ENCODE results near the gene UBE2V1.

UBE2V1 gene

DNA sequence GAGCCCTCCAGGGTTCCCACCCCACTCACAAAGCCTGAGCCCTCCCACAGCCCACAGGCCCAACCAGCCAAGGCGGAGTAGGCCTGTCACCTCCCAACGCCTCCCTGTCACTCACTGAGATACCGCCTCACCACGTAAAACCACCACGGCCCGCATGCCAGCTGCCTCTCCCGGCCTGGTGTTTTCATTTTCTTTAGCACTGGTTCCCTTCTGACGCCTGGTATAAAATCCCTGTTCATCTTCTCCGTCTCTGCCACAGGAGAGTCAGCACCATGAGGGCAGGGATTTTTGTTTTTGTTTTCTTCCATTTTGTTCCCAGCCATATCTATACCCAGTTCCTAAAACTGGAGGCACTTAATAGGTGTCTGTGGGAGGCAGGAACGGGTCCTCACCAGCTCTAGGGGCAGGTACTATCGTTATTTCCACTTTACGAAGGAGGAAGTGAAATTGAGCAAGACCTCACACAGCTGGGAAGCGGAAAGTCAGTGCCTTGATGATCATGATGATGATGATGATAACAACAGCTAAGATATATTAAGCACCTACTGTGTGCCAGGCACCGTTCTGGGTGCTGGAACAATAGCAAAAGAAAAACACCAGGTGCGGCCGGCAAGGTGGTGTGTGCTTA, 71.6 kb downstream of the UBE2V1 start:
- DNase-seq = no peak

GRCh38 chr20:50040432-50041245, 72.3 kb downstream of the UBE2V1 start:
- DNase-seq = no peak

DNA sequence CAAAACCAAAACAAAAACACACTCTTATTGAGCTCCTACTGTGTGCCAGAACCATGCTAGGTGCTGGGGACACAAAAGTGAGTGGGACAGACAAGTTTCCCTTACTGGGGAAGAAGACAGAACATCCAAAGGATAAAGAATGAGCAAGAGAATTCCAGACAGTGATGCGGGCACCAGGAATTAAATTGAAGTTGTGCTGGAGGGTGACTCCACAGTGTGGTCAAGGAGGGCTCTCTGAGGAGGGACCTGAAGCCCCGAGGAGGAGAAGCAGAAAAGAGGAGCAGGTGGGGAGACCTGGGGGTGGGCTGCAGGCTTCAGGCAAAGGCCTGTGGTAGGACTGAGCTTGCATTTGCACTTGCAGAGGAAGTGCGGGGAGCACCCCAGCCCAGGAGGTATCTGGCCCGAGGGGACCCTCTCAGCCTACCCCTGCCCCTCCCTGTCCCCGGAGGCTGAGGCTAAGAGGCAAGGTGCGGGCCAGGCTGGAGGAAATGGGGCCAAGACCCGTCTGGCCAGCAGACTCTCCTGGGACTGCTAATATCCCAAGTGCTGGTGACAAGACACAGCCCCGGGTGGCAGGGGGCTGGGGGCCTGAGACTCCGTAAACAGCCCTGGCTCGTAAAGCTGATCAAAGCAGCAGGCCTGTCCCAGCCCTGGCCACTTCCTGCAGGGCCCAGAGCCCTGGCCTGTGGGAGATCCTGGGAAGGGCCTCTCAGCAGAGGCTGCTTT, 73.1 kb downstream of the UBE2V1 start:
- no peak for DNase-seq

- DNase-seq = peak; percentile 49 to 97 (median 90)
Measured at GRCh38 chr20:50038574-50038991, 74.4 kb downstream of the UBE2V1 start.

DNA sequence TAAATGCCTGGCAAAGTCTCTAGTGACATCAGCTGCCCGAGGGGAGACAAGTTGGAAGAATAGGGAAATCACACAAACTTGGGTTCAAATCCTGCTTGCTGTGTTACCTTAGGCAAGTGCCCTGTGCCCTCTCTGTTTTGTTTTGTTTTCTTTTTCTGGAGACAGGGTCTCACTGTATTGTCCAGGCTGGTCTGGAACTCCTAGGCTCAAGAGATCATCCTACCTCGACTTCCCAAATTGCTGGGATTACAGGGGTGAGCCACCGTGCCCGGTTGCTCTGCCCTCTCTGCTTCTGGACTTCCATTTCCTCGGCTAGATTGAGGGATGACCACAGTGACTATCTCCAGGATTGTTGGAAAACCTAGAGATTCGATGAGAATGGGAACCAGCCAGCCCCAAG, 74.8 kb downstream of the UBE2V1 start:
- no peak for DNase-seq

DNA sequence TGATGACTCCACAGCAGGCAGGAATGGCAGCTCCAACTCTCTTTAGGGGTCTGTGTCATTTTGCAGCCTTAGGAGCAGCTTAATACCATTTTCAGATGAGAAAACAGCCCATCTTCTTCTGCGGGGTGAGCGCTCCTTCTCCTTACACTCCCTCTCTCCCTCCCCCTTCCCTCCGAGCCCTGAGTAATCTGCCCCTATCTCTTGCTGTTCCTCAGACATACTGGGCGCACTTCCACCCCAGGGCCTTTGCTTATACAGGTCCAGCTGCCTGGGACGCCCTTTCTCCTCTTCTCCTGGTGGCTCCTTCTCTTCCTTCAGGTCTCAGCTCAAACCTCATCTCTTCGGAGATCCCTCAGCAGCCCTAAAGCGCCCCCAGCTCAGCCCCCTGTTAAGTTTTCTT, 75.4 kb downstream of the UBE2V1 start:
- no peak for DNase-seq

GRCh38 chr20:50037123-50037522, 75.8 kb downstream of the UBE2V1 start:
- peak in 1 of 3 experiments; percentile 25 for DNase-seq

- no peak for DNase-seq
Measured at GRCh38 chr20:50036703-50037102, 76.2 kb downstream of the UBE2V1 start.

GRCh38 chr20:50034567-50035180, 78.3 kb downstream of the UBE2V1 start:
- peak in 1 of 3 experiments; percentile 23 for DNase-seq

DNA sequence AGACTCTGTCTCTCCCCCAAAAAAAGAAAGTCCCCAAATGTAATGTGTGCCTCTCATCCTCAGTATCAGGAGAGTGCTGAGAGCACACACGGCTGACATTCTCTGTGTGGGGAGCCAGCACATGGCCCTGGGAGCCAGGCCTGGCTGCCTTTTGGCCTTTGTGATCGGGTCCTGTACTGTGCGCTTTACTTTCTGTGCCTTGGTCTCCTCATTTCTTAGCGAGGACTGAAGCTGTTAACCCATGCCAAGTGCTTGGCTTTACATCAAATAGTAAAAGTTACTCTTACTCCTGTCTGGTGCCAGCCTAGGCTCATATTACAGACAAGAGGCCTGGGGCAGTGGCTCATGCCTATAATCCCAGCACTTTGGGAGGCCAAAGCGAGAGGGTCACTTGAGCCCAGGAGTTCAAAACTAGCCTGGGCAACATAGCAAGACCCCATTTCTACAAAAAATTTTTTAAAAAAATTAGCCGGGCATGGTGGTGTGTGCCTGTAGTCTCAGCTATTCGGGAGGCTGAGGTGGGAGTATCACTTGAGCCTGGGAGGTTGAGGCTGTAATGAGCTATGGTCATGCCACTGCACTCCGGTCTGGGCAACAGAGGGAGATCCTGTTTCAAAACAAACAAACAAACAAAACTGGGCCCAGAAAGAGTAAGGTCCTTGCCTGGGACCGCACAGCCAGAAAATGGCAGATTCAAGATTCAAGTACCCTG, 79.8 kb downstream of the UBE2V1 start:
- no peak for DNase-seq
